Measurements from ENCODE around the gene CRNKL1.

CRNKL1 gene

DNA sequence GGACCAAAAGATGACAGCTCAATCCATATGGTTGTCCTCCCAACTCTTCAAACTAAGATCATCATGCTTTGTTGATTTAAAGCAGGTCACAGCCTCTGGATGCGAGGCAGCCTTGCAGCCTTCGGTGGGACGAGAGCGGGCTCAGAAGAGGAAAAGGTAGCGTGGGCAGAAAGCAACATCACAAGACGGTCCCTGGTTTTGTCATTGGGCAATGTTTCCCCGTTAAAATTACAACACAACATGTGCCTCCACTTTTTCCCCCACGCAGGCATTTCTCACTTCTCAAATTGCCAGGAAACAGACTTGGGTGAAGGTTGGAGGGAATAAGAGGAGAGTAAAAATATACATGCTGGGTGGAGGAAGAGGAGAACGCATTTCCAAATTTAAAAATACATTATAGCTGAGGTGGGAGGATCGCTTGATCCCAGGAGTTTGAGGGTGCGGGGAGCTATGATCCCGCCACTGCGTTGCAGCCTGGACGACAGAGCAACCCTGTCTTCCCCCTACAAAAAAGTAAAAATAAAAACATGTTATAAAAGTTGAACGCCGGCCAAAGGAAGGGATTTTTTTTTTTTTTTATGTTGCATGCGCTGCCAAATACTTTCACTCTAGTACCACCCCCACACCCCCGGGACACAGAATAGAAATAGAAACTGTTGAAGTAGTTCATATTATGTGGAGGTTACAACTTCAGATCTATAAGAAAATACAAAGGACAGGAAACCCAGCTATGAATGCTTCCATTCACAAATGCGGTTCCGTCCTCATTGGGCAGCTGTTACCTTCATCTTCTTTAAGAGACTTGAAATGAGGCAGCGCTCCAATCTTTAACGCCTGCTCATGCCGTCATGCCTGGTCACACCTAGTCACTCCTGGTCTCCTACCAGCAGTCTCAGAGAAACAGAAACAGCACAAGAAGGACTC is 49.0 kb downstream of the CRNKL1 start:
- in situ Hi-C loops (cut with HindIII; ENCODE audit: low sequenced_read_pairs), result no loop called here
- DNase-seq (ENCODE audit: low read depth), result no peak
- H3K4me3 ChIP-seq (ENCODE audit: low read depth, low read length), result no peak overlapping the region
- no peak for TF ChIP-seq CTCF (IDR thresholded peaks at IDR 0.05; ENCODE audit: low read depth, low read length, missing control alignments)

DNA sequence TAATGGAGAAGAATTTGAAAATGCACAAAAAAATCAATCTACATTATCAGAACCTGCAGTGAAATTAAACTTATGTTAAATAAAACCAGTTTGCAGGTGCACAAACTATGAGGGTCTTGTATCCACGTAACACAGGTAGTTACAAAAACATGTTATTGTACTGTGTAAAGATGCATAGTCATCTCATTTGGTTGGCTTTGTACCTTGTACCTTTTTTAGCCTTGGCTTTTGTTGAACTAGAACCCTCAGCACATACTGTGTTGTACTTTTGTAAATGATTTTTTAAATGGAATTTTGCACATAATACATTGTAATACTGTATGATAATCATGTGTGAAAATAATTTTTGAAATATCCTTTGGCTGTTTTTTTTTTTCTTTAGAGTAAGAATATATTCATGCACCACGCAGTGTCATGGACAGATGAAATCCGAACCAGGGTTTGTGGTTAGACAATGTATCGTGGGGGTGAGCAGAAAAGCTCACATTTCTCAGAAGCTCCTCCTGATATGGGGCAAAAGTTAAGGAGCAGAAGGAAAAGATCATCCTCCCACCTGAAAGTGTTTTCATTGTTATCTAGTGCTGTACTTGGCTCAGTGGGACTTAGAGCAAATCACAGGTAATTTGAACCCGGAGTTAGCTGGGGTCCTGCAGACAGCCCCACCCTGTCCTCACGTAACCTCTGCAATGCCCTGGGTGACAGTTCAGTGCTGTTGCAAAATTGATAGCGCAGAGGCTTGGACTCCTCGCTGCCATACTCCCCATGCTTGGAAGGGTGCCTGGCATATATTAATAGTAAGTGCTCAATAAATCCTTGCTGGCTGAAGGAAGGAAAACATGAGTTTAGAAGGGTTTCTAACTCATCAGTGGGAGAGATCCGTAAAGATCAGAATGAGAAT is 49.9 kb downstream of the CRNKL1 start:
- DNase-seq (ENCODE audit: low read depth), result no peak
- in situ Hi-C loops (cut with HindIII; ENCODE audit: low sequenced_read_pairs), result no loop called here
- no peak for TF ChIP-seq CTCF (IDR thresholded peaks at IDR 0.05; ENCODE audit: low read depth, low read length, missing control alignments)
- no peak overlapping the region for H3K4me3 ChIP-seq (ENCODE audit: low read depth, low read length)

DNA sequence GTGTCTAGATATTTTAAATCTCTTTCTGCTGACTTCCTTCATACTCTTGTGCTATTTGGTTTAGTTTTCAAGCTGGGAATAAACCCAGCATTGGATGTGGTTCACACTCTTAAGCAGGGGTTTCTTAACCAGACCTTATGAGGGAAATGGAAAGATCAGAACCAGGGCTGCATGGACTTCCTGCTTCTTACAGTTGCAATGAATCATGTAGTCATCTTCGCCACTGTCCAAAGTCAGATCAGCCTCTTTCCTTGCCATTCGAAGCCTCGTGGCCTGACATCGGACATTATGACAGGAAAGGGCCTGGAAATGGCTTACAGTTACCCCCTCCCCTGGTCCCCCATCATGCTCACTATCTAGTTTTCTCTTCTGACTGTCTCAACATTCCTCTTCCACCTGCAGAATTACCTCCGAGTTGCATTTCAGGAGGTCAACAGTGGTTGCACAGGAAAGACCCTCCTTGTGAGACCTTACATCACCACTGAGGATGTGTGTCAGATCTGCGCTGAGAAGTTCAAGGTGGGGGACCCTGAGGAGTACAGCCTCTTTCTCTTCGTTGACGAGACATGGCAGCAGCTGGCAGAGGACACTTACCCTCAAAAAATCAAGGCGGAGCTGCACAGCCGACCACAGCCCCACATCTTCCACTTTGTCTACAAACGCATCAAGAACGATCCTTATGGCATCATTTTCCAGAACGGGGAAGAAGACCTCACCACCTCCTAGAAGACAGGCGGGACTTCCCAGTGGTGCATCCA is 51.9 kb downstream of the CRNKL1 start:
- H3K4me3 ChIP-seq (ENCODE audit: low read depth, low read length), result no peak overlapping the region
- TF ChIP-seq CTCF (IDR thresholded peaks at IDR 0.05; ENCODE audit: low read depth, low read length, missing control alignments), result no peak
- DNase-seq (ENCODE audit: low read depth), result no peak
- in situ Hi-C loops (cut with HindIII; ENCODE audit: low sequenced_read_pairs), result no loop called here

DNA sequence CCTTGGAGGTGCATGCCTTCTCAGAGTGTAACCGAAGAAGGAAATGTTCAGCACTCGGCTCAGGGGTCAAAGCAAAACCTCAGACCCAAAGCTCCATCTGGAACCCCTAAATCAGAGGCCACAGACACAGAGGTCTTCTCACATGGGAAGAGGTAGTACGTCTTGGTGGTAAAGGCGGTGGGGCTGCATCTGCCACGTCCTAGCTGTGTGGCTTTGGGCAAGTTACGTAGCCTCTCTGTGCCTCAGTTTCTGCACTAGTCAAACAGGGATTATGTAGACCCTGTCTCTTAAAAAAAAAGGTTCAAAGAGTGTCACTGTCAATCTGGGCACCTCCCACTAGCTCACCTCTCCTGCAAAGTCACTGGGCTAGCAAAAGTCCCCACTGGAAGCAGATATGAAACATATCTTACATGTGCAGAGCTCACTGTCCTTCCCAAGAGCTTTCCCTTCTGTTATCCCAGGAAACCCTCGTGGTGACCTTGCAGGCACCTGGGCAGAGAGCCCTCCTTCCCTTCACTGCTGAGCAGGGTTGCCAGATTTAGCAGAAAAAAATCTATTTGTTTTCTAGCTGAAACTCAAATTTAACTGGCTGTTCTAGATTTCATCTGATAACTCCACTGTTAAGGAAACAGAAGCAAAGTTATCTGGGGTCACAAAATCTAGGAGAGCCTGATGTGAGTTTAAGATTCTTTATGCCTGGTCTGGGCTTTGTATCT is 53.1 kb downstream of the CRNKL1 start:
- no peak for DNase-seq (ENCODE audit: low read depth)
- no peak overlapping the region for H3K4me3 ChIP-seq (ENCODE audit: low read depth, low read length)
- no peak for TF ChIP-seq CTCF (IDR thresholded peaks at IDR 0.05; ENCODE audit: low read depth, low read length, missing control alignments)
- in situ Hi-C loops (cut with HindIII; ENCODE audit: low sequenced_read_pairs), result no loop called here

- DNase-seq (ENCODE audit: low read depth), result peak; percentile 68
- TF ChIP-seq CTCF (IDR thresholded peaks at IDR 0.05; ENCODE audit: low read depth, low read length, missing control alignments), result no peak
- in situ Hi-C loops (cut with HindIII; ENCODE audit: low sequenced_read_pairs), result no loop called here
- H3K4me3 ChIP-seq (ENCODE audit: low read depth, low read length), result no peak overlapping the region
Observed at GRCh38 chr20:19996917-19997316, 55.3 kb downstream of the CRNKL1 start.
